ENCODE measurements around the gene RNF227. TPM values are rescaled to one million over a fixed set of nuclear protein-coding genes. Genes with fewer than 3 reads are reported as not detected.

RNF227 gene
- total RNA-seq, 1 experiment from 2014 or later, result 2.1 TPM

- DNase-seq, result no peak
- Histone ChIP-seq H3K4me2 (ENCODE audit: low read depth, low read length, poor library complexity, severe bottlenecking) (no peak overlapping the region), H3K9me2 (replicated peaks; ENCODE audit: insufficient read depth, low read length) (no peaks in the 10 kb centered on the region), H3K27me3 (ENCODE audit: low read length) (no peaks in the 10 kb centered on the region), H4K20me1 (ENCODE audit: insufficient read depth, low read depth, low read length) (no peaks in the 10 kb centered on the region), H3K4me1 (ENCODE audit: low read length) (no peaks in the 10 kb centered on the region), H3K27ac (ENCODE audit: low read length) (no peak overlapping the region), H3K36me3 (ENCODE audit: insufficient read depth, low read length) (peaks cover 27% of the 10 kb centered on the region), H3K79me2 (ENCODE audit: low read length) (no peaks in the 10 kb centered on the region), H2AFZ (ENCODE audit: low read length) (no peak overlapping the region), H3K9ac (ENCODE audit: low read length) (no peak overlapping the region), H3K9me3 (ENCODE audit: low read length) (no peaks in the 10 kb centered on the region), H3K4me3 (ENCODE audit: low read length) (no peak overlapping the region)
These were observed 34.5 kb upstream of the RNF227 start for GRCh38 chr17:7950578-7950977.

GRCh38 chr17:7947651-7948050 is 31.6 kb upstream of the RNF227 start:
- no peaks in the 10 kb centered on the region for H3K9me2 ChIP-seq (replicated peaks; ENCODE audit: insufficient read depth, low read length)
- H3K79me2 ChIP-seq (ENCODE audit: low read length), result no peaks in the 10 kb centered on the region
- no peak overlapping the region for H3K9ac ChIP-seq (ENCODE audit: low read length)
- H4K20me1 ChIP-seq (ENCODE audit: insufficient read depth, low read depth, low read length), result no peaks in the 10 kb centered on the region
- H3K36me3 ChIP-seq (ENCODE audit: insufficient read depth, low read length), result peaks cover 38% of the 10 kb centered on the region
- H3K4me1 ChIP-seq (ENCODE audit: low read length), result no peaks in the 10 kb centered on the region
- no peaks in the 10 kb centered on the region for H3K27me3 ChIP-seq (ENCODE audit: low read length)
- H3K27ac ChIP-seq (ENCODE audit: low read length), result no peak overlapping the region
- no peak for DNase-seq
- H3K9me3 ChIP-seq (ENCODE audit: low read length), result no peaks in the 10 kb centered on the region
- no peak overlapping the region for H3K4me2 ChIP-seq (ENCODE audit: low read depth, low read length, poor library complexity, severe bottlenecking)
- H2AFZ ChIP-seq (ENCODE audit: low read length), result no peak overlapping the region
- no peak overlapping the region for H3K4me3 ChIP-seq (ENCODE audit: low read length)

GRCh38 chr17:7946441-7946840 is 30.4 kb upstream of the RNF227 start:
- Histone ChIP-seq H3K27me3 (ENCODE audit: low read length) (no peaks in the 10 kb centered on the region), H3K9me3 (ENCODE audit: low read length) (no peaks in the 10 kb centered on the region), H3K9me2 (replicated peaks; ENCODE audit: insufficient read depth, low read length) (no peaks in the 10 kb centered on the region), H3K27ac (ENCODE audit: low read length) (no peak overlapping the region), H3K79me2 (ENCODE audit: low read length) (no peaks in the 10 kb centered on the region), H3K4me2 (ENCODE audit: low read depth, low read length, poor library complexity, severe bottlenecking) (no peak overlapping the region), H2AFZ (ENCODE audit: low read length) (no peak overlapping the region), H3K9ac (ENCODE audit: low read length) (no peak overlapping the region), H3K4me1 (ENCODE audit: low read length) (no peaks in the 10 kb centered on the region), H3K4me3 (ENCODE audit: low read length) (no peak overlapping the region), H3K36me3 (ENCODE audit: insufficient read depth, low read length) (peaks cover 38% of the 10 kb centered on the region), H4K20me1 (ENCODE audit: insufficient read depth, low read depth, low read length) (no peaks in the 10 kb centered on the region)
- no peak for DNase-seq

- Histone ChIP-seq H3K79me2 (ENCODE audit: low read length) (no peaks in the 10 kb centered on the region), H3K27ac (ENCODE audit: low read length) (no peak overlapping the region), H2AFZ (ENCODE audit: low read length) (no peak overlapping the region), H3K27me3 (ENCODE audit: low read length) (no peaks in the 10 kb centered on the region), H3K4me2 (ENCODE audit: low read depth, low read length, poor library complexity, severe bottlenecking) (no peak overlapping the region), H3K4me3 (ENCODE audit: low read length) (no peak overlapping the region), H3K9ac (ENCODE audit: low read length) (no peak overlapping the region), H4K20me1 (ENCODE audit: insufficient read depth, low read depth, low read length) (no peaks in the 10 kb centered on the region), H3K9me2 (replicated peaks; ENCODE audit: insufficient read depth, low read length) (no peaks in the 10 kb centered on the region), H3K4me1 (ENCODE audit: low read length) (no peaks in the 10 kb centered on the region), H3K36me3 (ENCODE audit: insufficient read depth, low read length) (peaks cover 42% of the 10 kb centered on the region), H3K9me3 (ENCODE audit: low read length) (no peaks in the 10 kb centered on the region)
- DNase-seq, result no peak
These were observed 29.6 kb upstream of the RNF227 start for GRCh38 chr17:7945651-7946050.

GRCh38 chr17:7944326-7944725 is 28.2 kb upstream of the RNF227 start:
- no peaks in the 10 kb centered on the region for H3K9me2 ChIP-seq (replicated peaks; ENCODE audit: insufficient read depth, low read length)
- no peak overlapping the region for H3K4me2 ChIP-seq (ENCODE audit: low read depth, low read length, poor library complexity, severe bottlenecking)
- no peaks in the 10 kb centered on the region for H4K20me1 ChIP-seq (ENCODE audit: insufficient read depth, low read depth, low read length)
- no peak overlapping the region for H2AFZ ChIP-seq (ENCODE audit: low read length)
- H3K27ac ChIP-seq (ENCODE audit: low read length), result no peak overlapping the region
- no peak overlapping the region for H3K4me3 ChIP-seq (ENCODE audit: low read length)
- H3K9me3 ChIP-seq (ENCODE audit: low read length), result no peaks in the 10 kb centered on the region
- no peaks in the 10 kb centered on the region for H3K4me1 ChIP-seq (ENCODE audit: low read length)
- no peak for DNase-seq
- H3K36me3 ChIP-seq (ENCODE audit: insufficient read depth, low read length), result peaks cover 39% of the 10 kb centered on the region
- H3K9ac ChIP-seq (ENCODE audit: low read length), result no peak overlapping the region
- no peaks in the 10 kb centered on the region for H3K27me3 ChIP-seq (ENCODE audit: low read length)
- H3K79me2 ChIP-seq (ENCODE audit: low read length), result no peaks in the 10 kb centered on the region

- DNase-seq, result no peak
- no peaks in the 10 kb centered on the region for H4K20me1 ChIP-seq (ENCODE audit: insufficient read depth, low read depth, low read length)
- no peak overlapping the region for H3K27ac ChIP-seq (ENCODE audit: low read length)
- no peaks in the 10 kb centered on the region for H3K9me3 ChIP-seq (ENCODE audit: low read length)
- H3K36me3 ChIP-seq (ENCODE audit: insufficient read depth, low read length), result peaks cover 35% of the 10 kb centered on the region
- H2AFZ ChIP-seq (ENCODE audit: low read length), result no peak overlapping the region
- H3K79me2 ChIP-seq (ENCODE audit: low read length), result no peaks in the 10 kb centered on the region
- no peaks in the 10 kb centered on the region for H3K4me1 ChIP-seq (ENCODE audit: low read length)
- H3K4me2 ChIP-seq (ENCODE audit: low read depth, low read length, poor library complexity, severe bottlenecking), result no peak overlapping the region
- H3K9ac ChIP-seq (ENCODE audit: low read length), result no peak overlapping the region
- no peaks in the 10 kb centered on the region for H3K27me3 ChIP-seq (ENCODE audit: low read length)
- no peaks in the 10 kb centered on the region for H3K9me2 ChIP-seq (replicated peaks; ENCODE audit: insufficient read depth, low read length)
- no peak overlapping the region for H3K4me3 ChIP-seq (ENCODE audit: low read length)
These were observed 27.2 kb upstream of the RNF227 start for GRCh38 chr17:7943291-7943690.

- H4K20me1 ChIP-seq (ENCODE audit: insufficient read depth, low read depth, low read length), result no peaks in the 10 kb centered on the region
- H3K9ac ChIP-seq (ENCODE audit: low read length), result no peak overlapping the region
- H2AFZ ChIP-seq (ENCODE audit: low read length), result no peak overlapping the region
- no peaks in the 10 kb centered on the region for H3K27me3 ChIP-seq (ENCODE audit: low read length)
- no peak overlapping the region for H3K4me3 ChIP-seq (ENCODE audit: low read length)
- DNase-seq, result no peak
- no peak overlapping the region for H3K27ac ChIP-seq (ENCODE audit: low read length)
- no peaks in the 10 kb centered on the region for H3K79me2 ChIP-seq (ENCODE audit: low read length)
- no peaks in the 10 kb centered on the region for H3K4me1 ChIP-seq (ENCODE audit: low read length)
- H3K36me3 ChIP-seq (ENCODE audit: insufficient read depth, low read length), result peaks cover 26% of the 10 kb centered on the region
- no peaks in the 10 kb centered on the region for H3K9me3 ChIP-seq (ENCODE audit: low read length)
- H3K9me2 ChIP-seq (replicated peaks; ENCODE audit: insufficient read depth, low read length), result no peaks in the 10 kb centered on the region
- no peak overlapping the region for H3K4me2 ChIP-seq (ENCODE audit: low read depth, low read length, poor library complexity, severe bottlenecking)
These were observed 24.7 kb upstream of the RNF227 start for GRCh38 chr17:7940743-7941142.

GRCh38 chr17:7940034-7940433 is 23.9 kb upstream of the RNF227 start:
- 0 out of 2 replicates have a peak, but pooled peaks cover 3% of the 10 kb centered on the region for H3K79me2 ChIP-seq (ENCODE audit: low read length)
- no peak overlapping the region for H3K4me3 ChIP-seq (ENCODE audit: low read length)
- H3K9ac ChIP-seq (ENCODE audit: low read length), result no peak overlapping the region
- no peak overlapping the region for H3K4me2 ChIP-seq (ENCODE audit: low read depth, low read length, poor library complexity, severe bottlenecking)
- no peaks in the 10 kb centered on the region for H3K27me3 ChIP-seq (ENCODE audit: low read length)
- H3K9me2 ChIP-seq (replicated peaks; ENCODE audit: insufficient read depth, low read length), result no peaks in the 10 kb centered on the region
- no peaks in the 10 kb centered on the region for H4K20me1 ChIP-seq (ENCODE audit: insufficient read depth, low read depth, low read length)
- H3K4me1 ChIP-seq (ENCODE audit: low read length), result no peaks in the 10 kb centered on the region
- no peak overlapping the region for H3K27ac ChIP-seq (ENCODE audit: low read length)
- H2AFZ ChIP-seq (ENCODE audit: low read length), result no peak overlapping the region
- peaks cover 26% of the 10 kb centered on the region for H3K36me3 ChIP-seq (ENCODE audit: insufficient read depth, low read length)
- DNase-seq, result no peak
- H3K9me3 ChIP-seq (ENCODE audit: low read length), result no peaks in the 10 kb centered on the region

- Histone ChIP-seq H3K79me2 (ENCODE audit: low read length) (peaks cover 39% of the 10 kb centered on the region), H2AFZ (ENCODE audit: low read length) (no peak overlapping the region), H4K20me1 (ENCODE audit: insufficient read depth, low read depth, low read length) (peaks cover 4% of the 10 kb centered on the region; the same call in 1 of the 2 replicates), H3K9me3 (ENCODE audit: low read length) (no peaks in the 10 kb centered on the region), H3K4me3 (ENCODE audit: low read length) (no peak overlapping the region), H3K27me3 (ENCODE audit: low read length) (no peaks in the 10 kb centered on the region), H3K4me1 (ENCODE audit: low read length) (peaks cover 24% of the 10 kb centered on the region), H3K27ac (ENCODE audit: low read length) (no peak overlapping the region), H3K9me2 (replicated peaks; ENCODE audit: insufficient read depth, low read length) (no peaks in the 10 kb centered on the region), H3K4me2 (ENCODE audit: low read depth, low read length, poor library complexity, severe bottlenecking) (no peak overlapping the region), H3K36me3 (ENCODE audit: insufficient read depth, low read length) (peaks cover 18% of the 10 kb centered on the region), H3K9ac (ENCODE audit: low read length) (no peak overlapping the region)
- DNase-seq, result no peak
These were observed 19.8 kb upstream of the RNF227 start for GRCh38 chr17:7935859-7936258.
